OCI-LY7 (cell line): Measurements from ENCODE around the gene VPS26B. TPM values are rescaled to one million over a fixed set of nuclear protein-coding genes. Genes with fewer than 3 reads are reported as not detected.

Source experiments
- BruUV-seq: library from RNA; stranded (reverse); fragments of 400-500 nt; replicated peaks from 2 replicates; lab custom pipeline; 2021; lab: Mats Ljungman, UMichigan
- CTCF ChIA-PET: fragments of 300-600 bp; sonication (Branson Sonifier 250); formaldehyde crosslinking; loops from one replicate; lab custom pipeline; 2022; ENCODE audit warnings: antibody characterized with exemption; ENCODE audit not compliant: unreplicated experiment; lab: Charles Lee
- POLR2A ChIA-PET: fragments of 300-600 bp; sonication (Branson Sonifier 250); formaldehyde crosslinking; loops from one replicate; lab custom pipeline; 2022; ENCODE audit warnings: antibody characterized with exemption; lab: Charles Lee
- DNase-seq: peaks from one replicate; pipeline ENCODE4 v3.0.0-alpha.2; 2015; ENCODE audit warnings: low spot score
- H2AFZ ChIP-seq: fragments of 200-600 bp; sonication (generic), shearing (Covaris generic); 2 replicates; pipeline ENCODE4 v1.6.1; 2014; ENCODE audit warnings: mild to moderate bottlenecking, antibody characterized with exemption, low read length, moderate library complexity
- H3K27ac ChIP-seq: fragments of 200-600 bp; sonication (generic); 2 replicates; pipeline ENCODE4 v1.5.1; 2014; ENCODE audit warnings: mixed run types, low read depth, mild to moderate bottlenecking, moderate library complexity, low read length, inconsistent platforms; ENCODE audit not compliant: poor library complexity, severe bottlenecking
- H3K36me3 ChIP-seq: fragments of 200-600 bp; sonication (generic); 2 replicates; pipeline ENCODE4 v1.6.1; 2014; ENCODE audit warnings: mild to moderate bottlenecking, antibody characterized with exemption, low read length, moderate library complexity, mixed read lengths; ENCODE audit not compliant: insufficient read depth
- H3K4me1 ChIP-seq: fragments of 200-600 bp; sonication (generic); 2 replicates; pipeline ENCODE4 v1.5.1; 2014; ENCODE audit warnings: mild to moderate bottlenecking, low read length; ENCODE audit not compliant: insufficient read depth, poor library complexity, severe bottlenecking
- H3K4me2 ChIP-seq: fragments of 200-600 bp; sonication (generic); 2 replicates; pipeline ENCODE4 v1.6.1; 2014; ENCODE audit warnings: mild to moderate bottlenecking, low read length
- H3K4me3 ChIP-seq: fragments of 200-600 bp; sonication (generic); 2 replicates; pipeline ENCODE4 v1.5.1; 2014; ENCODE audit warnings: mild to moderate bottlenecking, low read depth, low read length; ENCODE audit not compliant: poor library complexity, severe bottlenecking
- H3K79me2 ChIP-seq: fragments of 200-600 bp; sonication (generic); 2 replicates; pipeline ENCODE4 v1.6.1; 2016; ENCODE audit warnings: low read depth, mild to moderate bottlenecking, low read length, moderate library complexity, mixed read lengths; ENCODE audit not compliant: insufficient read depth
- H3K9me2 ChIP-seq: fragments of 200-600 bp; sonication (generic); 2 replicates; pipeline ENCODE4 v1.6.1; 2016; ENCODE audit warnings: mild to moderate bottlenecking, low read length, mixed read lengths; ENCODE audit not compliant: insufficient read depth
- H3K9me3 ChIP-seq: fragments of 200-600 bp; sonication (generic); 2 replicates; pipeline ENCODE4 v1.6.1; 2014; ENCODE audit warnings: mild to moderate bottlenecking, mixed run types, low read length, mixed read lengths
- H4K20me1 ChIP-seq: fragments of 200-600 bp; sonication (generic); 2 replicates; pipeline ENCODE4 v1.6.1; 2014; ENCODE audit warnings: mild to moderate bottlenecking, antibody characterized with exemption, low read length, moderate library complexity, mixed read lengths; ENCODE audit not compliant: insufficient read depth
- EZH2phosphoT487 ChIP-seq: fragments of 200-600 bp; sonication (generic); IDR thresholded peaks from 2 replicates; pipeline ENCODE4 v1.6.1; 2018; ENCODE audit warnings: low read depth, borderline replicate concordance, mild to moderate bottlenecking, mixed run types, antibody characterized with exemption, low read length, moderate library complexity, mixed read lengths
- intact Hi-C: fragments of 100-400 bp; cut with micrococcal nuclease; formaldehyde crosslinking; loops from one replicate; pipeline ENCODE4 v1.10.0; 2022; ENCODE audit not compliant: unreplicated experiment
- total RNA-seq, 2 experiments: library from RNA; depleted of rRNA in 1 of 2; stranded (reverse); fragments of >200 nt in 1 of 2; shearing (Covaris generic) in 1 of 2; gene quantifications; 2 replicates each; pipeline ENCODE4 v1.2.3, GENCODE V29; 2014 to 2022
- TF ChIP-seq, protein P1 (sequence below): fragments of 200-600 bp; sonication (generic); conservative IDR thresholded peaks from 2 replicates; pipeline ENCODE4 v1.5.1; 2014; ENCODE audit warnings: mild to moderate bottlenecking, antibody characterized with exemption, low read length, moderate library complexity, mixed read lengths

VPS26B gene
- total RNA-seq, 2 experiments from 2014 or later: 24.9 to 25.1 TPM

DNA sequence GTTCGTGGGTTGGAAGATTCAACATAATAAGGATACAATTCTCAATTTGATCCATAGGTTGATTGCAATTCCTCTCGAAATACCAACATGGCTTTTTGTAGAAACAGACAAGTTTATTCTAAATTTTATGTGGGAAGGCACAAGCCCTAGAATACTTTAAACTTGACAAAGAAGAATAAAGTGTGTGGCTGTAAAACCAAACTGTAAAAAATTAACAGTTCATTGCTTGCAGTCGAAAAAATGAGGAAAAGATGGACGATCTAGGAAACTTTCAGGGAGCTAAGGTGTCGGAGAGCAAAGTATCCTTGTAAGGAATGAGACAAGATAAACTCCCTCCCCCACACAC lies 50.7 kb downstream of the VPS26B start:
- no peaks in the 10 kb centered on the region for H3K9me2 ChIP-seq
- H3K79me2 ChIP-seq: no peaks in the 10 kb centered on the region
- H3K27ac ChIP-seq: no peak overlapping the region
- CTCF ChIA-PET: no interaction called here
- no peaks in the 10 kb centered on the region for H3K36me3 ChIP-seq
- intact Hi-C loops: no loop called here
- POLR2A ChIA-PET: no interaction called here
- no peak for TF ChIP-seq EZH2phosphoT487
- TF ChIP-seq, protein P1, sequence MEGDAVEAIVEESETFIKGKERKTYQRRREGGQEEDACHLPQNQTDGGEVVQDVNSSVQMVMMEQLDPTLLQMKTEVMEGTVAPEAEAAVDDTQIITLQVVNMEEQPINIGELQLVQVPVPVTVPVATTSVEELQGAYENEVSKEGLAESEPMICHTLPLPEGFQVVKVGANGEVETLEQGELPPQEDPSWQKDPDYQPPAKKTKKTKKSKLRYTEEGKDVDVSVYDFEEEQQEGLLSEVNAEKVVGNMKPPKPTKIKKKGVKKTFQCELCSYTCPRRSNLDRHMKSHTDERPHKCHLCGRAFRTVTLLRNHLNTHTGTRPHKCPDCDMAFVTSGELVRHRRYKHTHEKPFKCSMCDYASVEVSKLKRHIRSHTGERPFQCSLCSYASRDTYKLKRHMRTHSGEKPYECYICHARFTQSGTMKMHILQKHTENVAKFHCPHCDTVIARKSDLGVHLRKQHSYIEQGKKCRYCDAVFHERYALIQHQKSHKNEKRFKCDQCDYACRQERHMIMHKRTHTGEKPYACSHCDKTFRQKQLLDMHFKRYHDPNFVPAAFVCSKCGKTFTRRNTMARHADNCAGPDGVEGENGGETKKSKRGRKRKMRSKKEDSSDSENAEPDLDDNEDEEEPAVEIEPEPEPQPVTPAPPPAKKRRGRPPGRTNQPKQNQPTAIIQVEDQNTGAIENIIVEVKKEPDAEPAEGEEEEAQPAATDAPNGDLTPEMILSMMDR: no peak
- H3K4me2 ChIP-seq: no peak overlapping the region
- H2AFZ ChIP-seq: no peak overlapping the region
- no peaks in the 10 kb centered on the region for H3K9me3 ChIP-seq
- no peak overlapping the region for H3K4me3 ChIP-seq
- BruUV-seq: no TSS peak
- H3K4me1 ChIP-seq: no peaks in the 10 kb centered on the region
- no peak for DNase-seq
- no peaks in the 10 kb centered on the region for H4K20me1 ChIP-seq

DNA sequence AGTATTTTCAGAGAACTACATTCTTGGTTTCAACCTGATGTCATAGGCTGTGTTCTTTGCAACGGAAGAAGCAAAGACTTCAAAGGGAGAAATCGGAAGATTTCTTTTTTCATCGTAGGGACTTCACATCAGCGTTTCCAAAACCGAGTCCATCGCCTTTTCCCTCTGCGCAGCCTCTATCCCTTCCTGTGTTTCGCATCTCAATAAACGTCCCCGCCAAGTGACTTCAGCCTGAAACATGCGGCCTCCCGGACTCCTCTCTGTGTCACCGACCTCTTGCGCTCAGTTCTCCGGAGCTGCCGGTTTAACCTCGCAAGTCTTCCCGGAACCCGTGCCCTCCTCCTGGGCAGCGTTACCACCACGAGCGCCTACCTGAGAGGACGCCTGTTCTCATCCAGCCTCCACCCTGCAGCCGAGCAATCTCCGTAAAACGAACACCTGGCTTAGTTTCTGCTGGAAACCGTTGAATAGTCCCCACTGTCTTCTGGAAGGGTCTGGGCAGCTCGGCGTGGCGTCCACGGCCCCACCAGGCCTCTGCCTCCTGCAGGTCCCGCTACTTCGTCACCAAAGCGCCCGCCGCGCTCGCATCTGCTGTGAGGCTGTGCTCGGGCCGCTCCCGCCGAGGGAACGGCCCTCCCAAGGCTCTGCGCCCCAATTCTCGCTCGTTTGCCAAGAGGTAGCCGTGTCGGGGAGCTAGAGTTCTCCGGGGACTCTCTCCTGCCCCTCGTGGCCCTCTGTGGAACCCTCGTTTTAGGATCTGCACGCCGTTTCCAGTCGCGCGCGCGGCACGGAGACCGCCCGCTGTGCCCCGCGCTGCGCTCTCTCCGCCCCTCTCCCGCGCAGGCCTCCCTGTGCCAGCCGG lies 51.3 kb downstream of the VPS26B start, which contains the start of gene GLB1L3:
GLB1L3 (plus strand) TSS at position 846 of the 862 bp plus-strand sequence. CDS start 362 bp downstream, outside the sequence.
- Histone ChIP-seq H3K79me2 (no peaks in the 10 kb centered on the region), H3K36me3 (no peaks in the 10 kb centered on the region), H3K9me3 (no peaks in the 10 kb centered on the region), H3K27ac (no peak within 1 kb of the TSS), H3K4me1 (no peaks in the 10 kb centered on the region), H3K4me2 (no peak within 1 kb of the TSS), H3K9me2 (no peaks in the 10 kb centered on the region), H2AFZ (no peak within 1 kb of the TSS), H4K20me1 (no peaks in the 10 kb centered on the region), H3K4me3 (no peak within 1 kb of the TSS)
- ChIA-PET CTCF (no interaction called here), POLR2A (no interaction called here)
- intact Hi-C loops: no loop called here
- DNase-seq: no peak
- TF ChIP-seq, protein P1: no peak
- TF ChIP-seq EZH2phosphoT487: no peak
- no TSS peak for BruUV-seq
